ENCODE data around the gene NHS.
"Not testable (repeated sequence)": the region's sequence is repeated elsewhere in the genome, so short reads cannot be mapped to it uniquely, and the experiment has no call there.

NHS gene

GRCh38 chrX:17549107-17549651, 174.2 kb downstream of the NHS start:
- DNase-seq (ENCODE audit: low read depth in 2 of 2) = no peak

- DNase-seq (ENCODE audit: low read depth in 2 of 2) = no peak
Measured at GRCh38 chrX:17550011-17550410, 175.0 kb downstream of the NHS start.

GRCh38 chrX:17552044-17552650, 177.1 kb downstream of the NHS start:
- no peak for DNase-seq (ENCODE audit: low read depth in 2 of 2)

GRCh38 chrX:17553469-17553868, 178.5 kb downstream of the NHS start:
- DNase-seq (ENCODE audit: low read depth in 2 of 2) = no peak

GRCh38 chrX:17553961-17554482, 179.0 kb downstream of the NHS start:
- no peak for DNase-seq (ENCODE audit: low read depth in 2 of 2)

- DNase-seq (ENCODE audit: low read depth in 2 of 2) = no peak
Measured at GRCh38 chrX:17554914-17555313, 179.9 kb downstream of the NHS start.

GRCh38 chrX:17555846-17556245, 180.8 kb downstream of the NHS start:
- DNase-seq (ENCODE audit: low read depth in 2 of 2) = no peak

- no peak for DNase-seq (ENCODE audit: low read depth in 2 of 2)
Measured at GRCh38 chrX:17559728-17560379, 184.9 kb downstream of the NHS start.

GRCh38 chrX:17560385-17560784, 185.4 kb downstream of the NHS start:
- DNase-seq (ENCODE audit: low read depth in 2 of 2) = no peak

GRCh38 chrX:17563076-17563475, 188.1 kb downstream of the NHS start:
- DNase-seq (ENCODE audit: low read depth in 2 of 2) = no peak

GRCh38 chrX:17563515-17563914, 188.5 kb downstream of the NHS start:
- no peak for DNase-seq (ENCODE audit: low read depth in 2 of 2)

GRCh38 chrX:17564689-17565409, 189.8 kb downstream of the NHS start:
- no peak for DNase-seq (ENCODE audit: low read depth in 2 of 2)

GRCh38 chrX:17566740-17567139, 191.7 kb downstream of the NHS start:
- no peak for DNase-seq (ENCODE audit: low read depth in 2 of 2)

GRCh38 chrX:17567187-17567586, 192.2 kb downstream of the NHS start:
- DNase-seq (ENCODE audit: low read depth in 2 of 2) = no peak

- DNase-seq (ENCODE audit: low read depth in 2 of 2) = no peak
Measured at GRCh38 chrX:17567821-17568220, 192.8 kb downstream of the NHS start.

GRCh38 chrX:17568804-17569203, 193.8 kb downstream of the NHS start:
- DNase-seq (ENCODE audit: low read depth in 2 of 2) = not testable (repeated sequence)

- DNase-seq (ENCODE audit: low read depth in 2 of 2) = no peak
Measured at GRCh38 chrX:17579026-17579425, 204.0 kb downstream of the NHS start.

- DNase-seq (ENCODE audit: low read depth in 2 of 2) = no peak
Measured at GRCh38 chrX:17580539-17581152, 205.6 kb downstream of the NHS start.

GRCh38 chrX:17581641-17582040, 206.6 kb downstream of the NHS start:
- no peak for DNase-seq (ENCODE audit: low read depth in 2 of 2)

GRCh38 chrX:17584248-17584681, 209.3 kb downstream of the NHS start:
- no peak for DNase-seq (ENCODE audit: low read depth in 2 of 2)

GRCh38 chrX:17585006-17585405, 210.0 kb downstream of the NHS start:
- no peak for DNase-seq (ENCODE audit: low read depth in 2 of 2)

- no peak for DNase-seq (ENCODE audit: low read depth in 2 of 2)
Measured at GRCh38 chrX:17587366-17587765, 212.4 kb downstream of the NHS start.

Data from stimulated activated CD8-positive, alpha-beta memory T cell treated with anti-CD3 and anti-CD28 coated beads, Interleukin-2, amount 100 ng/mL, for 1 hour (primary cell).